Astrocyte (in vitro differentiated cells and primary cell): ENCODE data around the gene AIP. TPM values are rescaled to one million over a fixed set of nuclear protein-coding genes. Genes with fewer than 3 reads are reported as not detected.

Source experiments
- DNase-seq: peaks from one replicate; pipeline ENCODE4 v3.0.0-alpha.2; 2010; ENCODE audit warnings: low read depth
- FAIRE-seq: peaks from 2 replicates; lab custom pipeline; 2011; peaks lifted over from hg19 to GRCh38; lab: Jason Lieb, UNC
- H2AFZ ChIP-seq: 2 replicates; pipeline ENCODE4 v1.6.0; 2012; ENCODE audit warnings: low read depth, low read length, inconsistent platforms
- H3K27ac ChIP-seq: 2 replicates; pipeline ENCODE4 v1.5.1; 2011; ENCODE audit warnings: low read depth, low read length, inconsistent platforms
- H3K27me3 ChIP-seq: 2 replicates; pipeline ENCODE4 v1.6.0; 2011; ENCODE audit warnings: low read length, inconsistent platforms; ENCODE audit not compliant: insufficient read depth
- H3K36me3 ChIP-seq: 2 replicates; pipeline ENCODE4 v1.5.1; 2011; ENCODE audit warnings: low read length, inconsistent platforms; ENCODE audit not compliant: insufficient read depth
- H3K4me1 ChIP-seq: 2 replicates; pipeline ENCODE4 v1.5.1; 2011; ENCODE audit warnings: low read length, inconsistent platforms; ENCODE audit not compliant: insufficient read depth
- H3K4me2 ChIP-seq: 2 replicates; pipeline ENCODE4 v1.6.0; 2012; ENCODE audit warnings: low read length, inconsistent platforms
- H3K4me3 ChIP-seq: 2 replicates; pipeline ENCODE4 v1.5.1; 2011; ENCODE audit warnings: low read depth, mild to moderate bottlenecking, low read length, inconsistent platforms; ENCODE audit not compliant: insufficient read depth
- H3K79me2 ChIP-seq: 2 replicates; pipeline ENCODE4 v1.6.0; 2012; ENCODE audit warnings: mild to moderate bottlenecking, low read length, inconsistent platforms; ENCODE audit not compliant: insufficient read depth
- H3K9ac ChIP-seq: 2 replicates; pipeline ENCODE4 v1.6.0; 2012; ENCODE audit warnings: mild to moderate bottlenecking, low read length, inconsistent platforms
- H3K9me3 ChIP-seq: 2 replicates; pipeline ENCODE4 v1.5.1; 2012; ENCODE audit warnings: low read depth, mild to moderate bottlenecking, low read length, inconsistent platforms; ENCODE audit not compliant: insufficient read depth
- H4K20me1 ChIP-seq: 2 replicates; pipeline ENCODE4 v1.6.0; 2012; ENCODE audit warnings: low read length, inconsistent platforms; ENCODE audit not compliant: insufficient read depth
- H3K27ac Mint-ChIP-seq: one replicate; pipeline ENCODE4 v1.8.0; 2021; ENCODE audit warnings: mild to moderate bottlenecking, mixed read lengths; ENCODE audit not compliant: unreplicated experiment
- H3K27me3 Mint-ChIP-seq: one replicate; pipeline ENCODE4 v1.8.0; 2021; ENCODE audit warnings: low read depth, mixed read lengths; ENCODE audit not compliant: unreplicated experiment
- H3K36me3 Mint-ChIP-seq: one replicate; pipeline ENCODE4 v1.8.0; 2021; ENCODE audit warnings: low read depth, mixed read lengths; ENCODE audit not compliant: unreplicated experiment
- H3K4me1 Mint-ChIP-seq: one replicate; pipeline ENCODE4 v1.8.0; 2021; ENCODE audit warnings: low read depth, mixed read lengths; ENCODE audit not compliant: unreplicated experiment
- H3K4me3 Mint-ChIP-seq: one replicate; pipeline ENCODE4 v1.8.0; 2021; ENCODE audit warnings: mild to moderate bottlenecking, moderate library complexity, mixed read lengths; ENCODE audit not compliant: unreplicated experiment
- H3K9me3 Mint-ChIP-seq: one replicate; pipeline ENCODE4 v1.8.0; 2021; ENCODE audit warnings: mild to moderate bottlenecking, mixed read lengths; ENCODE audit not compliant: unreplicated experiment
- EZH2 ChIP-seq: IDR thresholded peaks from 2 replicates; pipeline ENCODE4 v1.6.1; 2012; ENCODE audit warnings: mild to moderate bottlenecking, low read length, inconsistent platforms; ENCODE audit not compliant: insufficient read depth
- total RNA-seq: library from RNA; stranded (reverse); gene quantifications from 2 replicates; pipeline ENCODE4 v1.2.1, GENCODE V29; 2021
- TF ChIP-seq, protein P1 (sequence below): IDR thresholded peaks from 2 replicates; pipeline ENCODE4 v1.5.1; 2011; ENCODE audit warnings: low read depth, mild to moderate bottlenecking, inconsistent platforms, low read length, moderate library complexity; ENCODE audit not compliant: insufficient read depth

AIP gene
- total RNA-seq, 1 donor from 2014 or later: 43.6 TPM

DNA sequence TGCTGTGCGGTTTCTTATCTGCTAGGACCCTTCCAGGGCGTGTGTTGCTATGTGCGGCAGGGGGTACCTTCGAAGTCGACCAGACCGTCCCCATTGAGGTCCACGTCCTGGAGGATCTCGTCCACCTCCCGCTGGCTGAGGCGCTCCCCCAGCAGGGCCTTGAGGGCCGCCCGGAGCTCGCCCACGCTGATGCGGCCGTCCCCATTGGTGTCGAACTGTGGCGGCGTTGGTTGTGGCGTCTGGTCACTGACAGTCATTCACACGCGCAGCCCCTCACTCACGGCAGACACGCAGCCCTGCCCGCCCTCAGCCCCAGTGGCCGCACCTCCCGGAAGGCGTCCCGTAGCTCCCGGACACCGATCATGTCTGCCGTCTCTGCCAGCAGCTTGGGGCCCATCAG, 36.9 kb downstream of the AIP start:
- Histone ChIP-seq H3K4me3 (no peak overlapping the region), H3K4me2 (no peak overlapping the region), H4K20me1 (no peaks in the 10 kb centered on the region), H3K27ac (no peak overlapping the region), H3K27me3 (peaks cover 5% of the 10 kb centered on the region), H3K9me3 (no peaks in the 10 kb centered on the region), H3K79me2 (no peaks in the 10 kb centered on the region), H3K9ac (no peak overlapping the region), H2AFZ (no peak overlapping the region), H3K36me3 (no peaks in the 10 kb centered on the region), H3K4me1 (no peaks in the 10 kb centered on the region)
- DNase-seq (no peak), FAIRE-seq (no peak)
- no peak for TF ChIP-seq EZH2
- TF ChIP-seq, protein P1, sequence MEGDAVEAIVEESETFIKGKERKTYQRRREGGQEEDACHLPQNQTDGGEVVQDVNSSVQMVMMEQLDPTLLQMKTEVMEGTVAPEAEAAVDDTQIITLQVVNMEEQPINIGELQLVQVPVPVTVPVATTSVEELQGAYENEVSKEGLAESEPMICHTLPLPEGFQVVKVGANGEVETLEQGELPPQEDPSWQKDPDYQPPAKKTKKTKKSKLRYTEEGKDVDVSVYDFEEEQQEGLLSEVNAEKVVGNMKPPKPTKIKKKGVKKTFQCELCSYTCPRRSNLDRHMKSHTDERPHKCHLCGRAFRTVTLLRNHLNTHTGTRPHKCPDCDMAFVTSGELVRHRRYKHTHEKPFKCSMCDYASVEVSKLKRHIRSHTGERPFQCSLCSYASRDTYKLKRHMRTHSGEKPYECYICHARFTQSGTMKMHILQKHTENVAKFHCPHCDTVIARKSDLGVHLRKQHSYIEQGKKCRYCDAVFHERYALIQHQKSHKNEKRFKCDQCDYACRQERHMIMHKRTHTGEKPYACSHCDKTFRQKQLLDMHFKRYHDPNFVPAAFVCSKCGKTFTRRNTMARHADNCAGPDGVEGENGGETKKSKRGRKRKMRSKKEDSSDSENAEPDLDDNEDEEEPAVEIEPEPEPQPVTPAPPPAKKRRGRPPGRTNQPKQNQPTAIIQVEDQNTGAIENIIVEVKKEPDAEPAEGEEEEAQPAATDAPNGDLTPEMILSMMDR: no peak
- peaks cover 1% of the 10 kb centered on the region for H3K36me3 Mint-ChIP-seq
- H3K9me3 Mint-ChIP-seq: no peaks in the 10 kb centered on the region
- H3K27me3 Mint-ChIP-seq: peaks cover 20% of the 10 kb centered on the region
- no peak overlapping the region for H3K4me3 Mint-ChIP-seq
- no peaks in the 10 kb centered on the region for H3K4me1 Mint-ChIP-seq
- no peak overlapping the region for H3K27ac Mint-ChIP-seq

GRCh38 chr11:67520856-67521824, 38.3 kb downstream of the AIP start:
- Histone ChIP-seq H3K36me3 (no peaks in the 10 kb centered on the region), H3K27me3 (peaks cover 5% of the 10 kb centered on the region), H3K4me2 (no peak overlapping the region), H3K27ac (no peak overlapping the region), H2AFZ (no peak overlapping the region), H3K79me2 (no peaks in the 10 kb centered on the region), H3K4me3 (no peak overlapping the region), H3K9ac (no peak overlapping the region), H3K9me3 (no peaks in the 10 kb centered on the region), H4K20me1 (no peaks in the 10 kb centered on the region), H3K4me1 (no peaks in the 10 kb centered on the region)
- TF ChIP-seq, protein P1: no peak
- no peak for TF ChIP-seq EZH2
- Mint-ChIP-seq H3K36me3 (peaks cover 1% of the 10 kb centered on the region), H3K27ac (no peak overlapping the region), H3K27me3 (peaks cover 18% of the 10 kb centered on the region), H3K9me3 (no peaks in the 10 kb centered on the region), H3K4me3 (no peak overlapping the region), H3K4me1 (no peaks in the 10 kb centered on the region)
- FAIRE-seq (no peak), DNase-seq (no peak)

DNA sequence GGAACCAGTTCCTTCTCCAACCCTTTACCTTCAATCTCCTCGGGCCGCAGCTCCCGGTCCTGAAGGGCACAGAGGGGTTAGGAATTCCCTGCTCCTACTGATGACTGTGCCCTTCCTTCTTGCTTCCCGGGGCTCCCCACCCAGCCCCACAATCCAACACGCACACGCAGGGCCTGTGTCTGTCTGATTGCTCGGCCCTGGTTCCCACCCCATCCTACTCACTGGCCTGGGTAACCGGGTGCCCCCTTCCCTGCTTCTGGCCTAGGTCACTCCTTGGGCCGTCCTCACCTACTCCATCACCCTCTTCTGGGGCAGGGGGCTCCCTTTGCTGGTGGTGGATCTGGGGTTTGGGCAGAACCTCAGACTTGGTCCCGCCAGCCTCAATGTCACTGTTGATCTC, 39.1 kb downstream of the AIP start:
- H3K27ac Mint-ChIP-seq: no peak overlapping the region
- no peak for FAIRE-seq

More for the DNA sequence above, 39.1 kb downstream of the AIP start:
- Histone ChIP-seq H3K36me3 (no peaks in the 10 kb centered on the region), H3K4me2 (no peak overlapping the region), H3K9me3 (no peaks in the 10 kb centered on the region), H4K20me1 (no peaks in the 10 kb centered on the region), H3K4me3 (no peak overlapping the region), H3K9ac (no peak overlapping the region), H3K79me2 (no peaks in the 10 kb centered on the region), H3K4me1 (no peaks in the 10 kb centered on the region), H3K27me3 (peaks cover 5% of the 10 kb centered on the region), H3K27ac (no peak overlapping the region), H2AFZ (no peak overlapping the region)
- H3K4me1 Mint-ChIP-seq: no peaks in the 10 kb centered on the region
- DNase-seq: no peak
- no peak for TF ChIP-seq EZH2
- TF ChIP-seq, protein P1: no peak
- no peak overlapping the region for H3K4me3 Mint-ChIP-seq
- H3K27me3 Mint-ChIP-seq: peaks cover 21% of the 10 kb centered on the region
- peaks cover 3% of the 10 kb centered on the region for H3K9me3 Mint-ChIP-seq
- peaks cover 1% of the 10 kb centered on the region for H3K36me3 Mint-ChIP-seq
